HG02642 (cell line): Measurements from ENCODE around the gene SMAD3.

ENCODE experiments used
- ATAC-seq: cut with Tn5 transposase; IDR thresholded peaks from one replicate; pipeline ENCODE4 v1.9.1; 2021; ENCODE audit warnings: mild to moderate bottlenecking; ENCODE audit not compliant: unreplicated experiment, poor library complexity

SMAD3 gene

DNA sequence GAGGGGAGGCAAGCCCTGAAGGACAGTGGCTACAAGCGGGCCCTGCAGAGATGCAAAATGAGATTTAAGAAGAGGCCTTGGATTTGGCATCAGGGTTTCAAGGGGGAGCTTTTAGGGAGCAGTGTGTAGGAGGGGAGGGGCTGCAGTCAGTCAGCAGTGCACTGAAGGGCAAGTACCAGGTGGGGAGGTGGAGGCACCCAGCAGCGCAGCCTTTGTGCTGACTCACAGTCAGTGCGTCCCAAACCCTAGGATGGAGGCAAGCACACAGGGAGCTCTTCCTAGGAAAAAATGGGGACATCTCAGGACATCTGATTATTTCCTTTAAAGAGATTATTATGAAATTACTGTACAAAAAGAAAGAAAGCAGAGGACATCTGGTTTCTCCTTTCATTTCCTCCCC is 109.0 kb downstream of the SMAD3 start:
- no peak for ATAC-seq

DNA sequence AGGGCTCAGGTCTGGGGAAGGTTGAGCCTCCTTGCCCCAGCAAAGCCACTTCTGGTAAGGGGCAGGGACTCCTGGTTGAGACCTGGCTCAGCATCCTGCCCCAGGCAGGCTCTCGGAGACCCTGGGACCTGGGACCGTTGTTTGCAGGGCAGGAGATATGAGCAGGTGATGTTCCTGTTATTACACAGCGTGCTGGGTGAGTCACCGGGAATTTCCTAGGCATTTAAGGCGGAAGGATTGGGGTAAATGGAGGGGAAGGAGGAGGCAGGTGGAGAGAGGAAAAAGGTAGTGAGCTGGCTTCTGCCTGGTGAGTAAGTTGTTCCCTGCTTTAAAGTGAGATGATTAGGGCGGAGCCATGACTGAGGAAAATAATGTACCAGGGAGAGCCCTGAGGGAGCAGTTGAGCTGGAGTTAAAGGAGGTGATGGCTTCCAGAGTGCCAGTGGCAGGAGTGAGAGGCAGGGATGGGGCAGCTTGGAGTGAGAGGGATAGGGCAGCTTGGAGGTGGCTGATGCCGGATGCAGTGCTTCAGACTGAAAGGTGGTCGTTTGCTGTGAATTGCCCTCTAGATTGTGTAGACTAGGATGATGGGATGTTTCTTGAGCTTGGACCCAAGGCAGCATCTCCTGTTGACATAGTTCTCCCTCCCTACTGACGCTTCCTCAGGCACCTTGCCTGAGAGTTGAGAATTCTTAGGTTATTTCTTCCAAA is 109.6 kb downstream of the SMAD3 start:
- ATAC-seq = no peak

DNA sequence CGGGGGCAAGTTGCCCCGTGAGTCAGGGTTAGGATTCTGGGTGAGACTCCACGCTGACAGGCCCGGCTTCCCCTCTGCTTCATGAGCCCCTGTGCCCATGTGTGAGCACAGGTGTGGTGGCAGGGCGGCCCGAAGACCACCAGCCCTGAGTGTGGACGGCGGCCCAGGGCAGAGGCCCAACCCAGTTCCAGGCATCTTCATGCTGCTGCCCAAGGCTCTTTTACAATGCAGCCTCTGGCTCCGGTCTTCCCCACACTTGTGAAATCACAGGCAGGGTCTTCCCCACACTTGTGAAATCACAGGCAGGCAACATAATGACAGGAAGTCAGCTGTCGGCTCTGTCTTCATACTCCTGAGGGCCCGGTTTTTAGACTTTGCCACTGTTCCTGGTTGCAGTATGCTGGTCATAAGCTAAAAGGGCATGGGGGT is 110.3 kb downstream of the SMAD3 start:
- no peak for ATAC-seq

DNA sequence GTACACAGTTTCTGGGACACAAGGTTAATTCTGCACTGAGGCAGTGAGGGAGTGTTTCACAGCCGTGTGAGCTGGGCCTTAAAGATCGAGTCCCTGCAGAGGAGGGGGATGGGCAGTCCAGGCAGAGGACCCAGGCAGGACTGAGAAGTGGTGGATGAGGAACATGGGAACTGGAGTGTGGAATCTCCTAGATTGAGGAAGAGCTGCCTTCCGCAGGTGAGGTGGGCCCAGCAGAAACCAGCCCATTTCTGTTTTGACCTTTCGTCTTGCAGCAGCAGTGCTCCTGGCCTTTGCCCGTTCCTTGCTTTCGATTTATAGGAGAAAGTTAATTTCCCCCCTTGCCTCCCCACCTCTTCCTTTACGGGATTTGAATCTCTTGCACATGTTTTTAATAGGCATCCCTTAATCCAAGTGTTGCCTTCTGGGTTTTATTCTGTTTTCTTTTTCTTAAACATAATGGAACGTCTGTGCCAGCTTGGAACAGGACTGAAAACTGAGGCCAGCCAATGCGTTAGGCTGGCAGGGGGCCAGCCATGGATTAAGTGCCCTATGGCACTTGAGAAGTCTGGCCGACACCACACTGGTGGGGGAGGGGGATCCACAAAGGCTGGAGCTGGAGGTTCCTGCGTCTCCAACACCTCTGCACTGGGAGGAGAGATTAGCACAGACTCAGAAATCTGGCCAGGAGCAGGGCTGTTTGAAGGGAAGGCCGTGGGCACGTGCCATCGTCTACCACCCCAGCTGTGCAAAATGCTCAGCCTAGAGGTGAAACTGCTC is 111.0 kb downstream of the SMAD3 start:
- ATAC-seq = no peak

DNA sequence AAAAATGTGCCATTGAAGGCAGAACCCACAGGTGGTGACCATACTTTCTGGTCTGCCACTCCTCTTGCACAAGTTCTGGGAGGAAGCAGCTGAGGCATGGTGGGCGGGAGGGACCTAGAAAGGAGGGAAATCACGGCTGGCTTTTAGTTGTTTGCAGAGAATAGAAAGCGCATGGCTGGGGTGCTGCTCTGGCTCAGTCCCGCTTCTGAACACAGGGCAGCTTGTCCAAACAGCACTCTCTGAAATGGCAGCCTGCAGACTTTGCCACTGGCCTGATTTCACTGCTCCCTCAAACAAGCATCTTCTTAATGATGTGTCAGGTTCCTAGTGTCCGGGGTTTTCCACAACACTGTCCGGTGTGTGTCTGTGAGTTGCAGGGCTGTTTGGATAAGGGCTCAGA is 112.3 kb downstream of the SMAD3 start:
- ATAC-seq = no peak

DNA sequence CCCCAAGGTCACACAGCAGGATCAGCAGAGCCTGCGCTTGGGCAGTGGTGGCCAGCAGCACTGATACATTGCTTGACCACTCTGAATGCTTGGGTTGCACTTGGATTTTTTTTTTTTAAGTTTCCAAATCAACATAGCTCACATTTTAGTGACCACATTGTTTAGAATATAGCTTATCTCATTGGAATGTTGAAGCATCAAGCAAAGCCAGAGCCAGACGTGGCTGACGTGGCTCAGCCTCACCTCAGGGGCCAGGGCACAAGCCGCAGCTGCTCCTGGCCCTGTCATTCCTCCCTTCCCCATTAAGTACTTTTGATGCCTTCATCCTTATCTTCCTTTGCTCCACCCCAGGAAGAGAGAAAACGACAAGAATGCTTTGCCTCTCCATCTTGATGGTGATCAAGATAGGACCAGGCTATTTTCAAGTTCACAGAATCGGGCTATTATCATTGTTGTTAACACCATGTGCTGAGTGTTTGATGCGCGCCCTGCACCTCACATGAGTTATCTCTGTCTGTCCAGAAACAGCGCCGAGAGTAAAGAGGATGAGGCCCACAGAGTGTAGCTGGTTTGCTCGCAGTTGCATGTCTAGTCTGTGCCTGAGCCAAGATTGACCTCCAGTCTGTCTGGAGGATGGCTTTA is 113.3 kb downstream of the SMAD3 start:
- no peak for ATAC-seq

DNA sequence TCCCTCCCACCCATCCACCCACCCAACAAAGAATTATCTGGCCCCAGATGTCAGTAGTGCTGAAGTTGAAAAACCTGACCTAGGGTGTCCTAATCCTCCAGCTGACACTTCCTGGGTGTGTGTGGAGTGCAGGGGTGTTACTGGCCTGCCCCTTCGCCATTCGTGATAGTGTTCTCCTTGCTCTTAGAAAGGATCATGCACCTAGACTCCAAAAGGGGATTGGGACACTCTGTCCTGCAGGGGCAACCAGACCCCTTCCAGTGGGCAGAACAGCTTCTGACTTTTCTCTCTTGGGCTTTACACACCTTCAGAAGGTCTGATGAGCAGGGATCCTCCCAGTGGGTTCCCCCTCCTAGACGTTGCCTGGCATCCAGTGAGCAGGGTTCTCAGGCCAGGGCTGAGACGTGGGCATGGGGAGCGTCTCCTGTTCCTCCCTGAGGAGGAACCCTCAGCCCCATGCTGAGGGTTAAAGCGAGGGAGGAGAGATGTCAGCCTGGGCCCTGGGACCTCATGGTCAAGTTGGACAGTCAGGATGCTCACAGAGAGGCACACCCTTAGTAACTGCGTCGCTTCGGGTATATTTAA is 114.1 kb downstream of the SMAD3 start:
- ATAC-seq = no peak

DNA sequence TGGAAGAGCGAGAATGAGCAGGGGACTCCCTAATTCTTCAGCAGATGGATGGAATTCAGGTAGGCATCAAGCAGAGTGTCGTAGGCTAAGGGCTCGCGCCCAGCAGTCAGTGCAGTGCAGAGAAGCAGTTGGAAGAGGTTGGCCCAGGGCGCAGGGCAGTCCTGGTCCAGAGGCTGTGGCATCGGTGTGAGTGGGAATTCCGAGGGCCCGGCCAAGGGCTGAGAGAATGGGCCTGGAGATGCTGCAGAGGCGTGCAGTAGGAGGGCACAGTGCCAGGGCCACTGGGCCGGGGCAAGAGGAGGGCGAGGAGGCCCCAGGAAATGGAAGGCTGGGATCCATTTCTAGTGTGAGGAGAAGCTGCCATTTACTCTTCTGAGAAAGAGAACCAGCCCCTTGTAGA is 114.6 kb downstream of the SMAD3 start:
- no peak for ATAC-seq

DNA sequence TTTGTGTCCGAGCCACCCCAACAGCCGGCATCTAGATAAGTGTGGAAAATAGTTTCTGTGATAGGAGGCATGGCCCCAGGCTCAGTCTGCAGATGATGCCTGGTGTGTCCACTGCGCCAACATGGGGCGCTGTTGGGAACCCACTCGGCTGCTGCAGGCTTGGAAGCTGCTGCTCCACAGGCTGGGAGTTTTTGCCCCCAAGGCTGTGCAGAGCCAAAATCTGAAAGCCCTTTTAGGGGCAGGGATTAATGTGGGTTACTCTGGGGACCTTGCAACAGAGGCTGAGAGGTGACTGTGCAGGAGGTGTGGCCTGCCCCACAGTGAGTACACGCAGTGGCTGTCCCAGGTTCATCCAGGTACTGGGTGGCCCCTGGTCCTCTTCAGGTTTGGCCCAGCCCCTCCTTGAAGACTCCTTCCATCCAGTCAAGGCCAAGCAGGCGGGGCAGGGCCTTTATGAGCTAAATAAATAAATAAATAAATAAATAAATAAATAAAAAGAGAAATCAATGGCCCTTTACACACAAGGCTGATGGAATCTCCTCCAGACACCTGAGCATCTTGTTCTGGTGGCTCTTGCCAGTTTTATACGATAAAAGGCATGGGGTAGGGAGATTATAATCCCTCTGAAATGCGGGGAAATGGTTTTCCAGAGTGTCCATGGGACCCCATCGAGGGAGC is 115.3 kb downstream of the SMAD3 start:
- no peak for ATAC-seq

DNA sequence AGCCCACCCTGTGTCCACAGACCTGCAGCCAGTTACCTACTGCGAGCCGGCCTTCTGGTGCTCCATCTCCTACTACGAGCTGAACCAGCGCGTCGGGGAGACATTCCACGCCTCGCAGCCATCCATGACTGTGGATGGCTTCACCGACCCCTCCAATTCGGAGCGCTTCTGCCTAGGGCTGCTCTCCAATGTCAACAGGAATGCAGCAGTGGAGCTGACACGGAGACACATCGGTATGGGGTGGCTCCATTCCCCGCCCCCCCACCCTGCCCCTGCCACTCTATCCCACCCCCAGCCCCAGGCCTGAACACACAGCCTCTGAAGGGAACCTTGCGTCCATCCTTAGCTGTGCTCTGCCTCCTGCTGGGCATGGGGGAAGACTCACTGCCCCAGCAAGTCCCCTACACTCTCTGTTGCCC is 115.8 kb downstream of the SMAD3 start:
- ATAC-seq = no peak

DNA sequence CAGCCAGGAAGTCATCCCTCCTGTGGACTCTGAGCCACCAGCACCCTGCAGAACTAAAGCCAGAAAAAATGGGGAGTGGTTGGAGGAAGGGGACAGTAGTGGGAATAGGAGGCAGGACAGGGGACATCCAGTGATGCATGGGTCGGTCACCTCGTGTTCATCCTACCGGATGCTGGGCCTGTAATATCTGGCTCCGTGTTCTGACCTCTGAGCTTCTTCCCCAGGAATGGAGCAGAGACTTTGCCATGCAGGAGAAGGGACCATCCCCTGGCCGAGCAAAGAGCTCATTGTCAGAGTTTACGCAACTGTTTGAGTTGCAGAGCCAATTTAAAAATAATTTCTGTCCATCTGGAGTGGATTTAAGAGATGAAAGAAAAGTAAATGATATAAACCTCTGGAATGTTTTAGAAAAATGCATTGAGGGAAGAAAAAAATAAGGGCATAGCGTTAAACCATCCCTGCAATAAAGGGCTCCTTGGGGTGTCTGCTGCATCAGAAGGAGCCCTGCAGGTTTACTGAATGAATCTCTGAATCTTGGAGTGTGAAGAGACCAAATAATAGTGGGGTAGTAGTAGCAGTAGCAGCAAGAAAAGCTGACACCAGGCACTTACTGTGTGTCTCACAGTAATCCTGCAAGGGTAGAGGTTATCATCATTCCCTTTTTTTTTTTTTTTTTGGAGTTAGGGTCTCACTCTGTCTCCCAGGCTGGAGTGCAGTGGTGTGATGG is 118.2 kb downstream of the SMAD3 start:
- no peak for ATAC-seq

DNA sequence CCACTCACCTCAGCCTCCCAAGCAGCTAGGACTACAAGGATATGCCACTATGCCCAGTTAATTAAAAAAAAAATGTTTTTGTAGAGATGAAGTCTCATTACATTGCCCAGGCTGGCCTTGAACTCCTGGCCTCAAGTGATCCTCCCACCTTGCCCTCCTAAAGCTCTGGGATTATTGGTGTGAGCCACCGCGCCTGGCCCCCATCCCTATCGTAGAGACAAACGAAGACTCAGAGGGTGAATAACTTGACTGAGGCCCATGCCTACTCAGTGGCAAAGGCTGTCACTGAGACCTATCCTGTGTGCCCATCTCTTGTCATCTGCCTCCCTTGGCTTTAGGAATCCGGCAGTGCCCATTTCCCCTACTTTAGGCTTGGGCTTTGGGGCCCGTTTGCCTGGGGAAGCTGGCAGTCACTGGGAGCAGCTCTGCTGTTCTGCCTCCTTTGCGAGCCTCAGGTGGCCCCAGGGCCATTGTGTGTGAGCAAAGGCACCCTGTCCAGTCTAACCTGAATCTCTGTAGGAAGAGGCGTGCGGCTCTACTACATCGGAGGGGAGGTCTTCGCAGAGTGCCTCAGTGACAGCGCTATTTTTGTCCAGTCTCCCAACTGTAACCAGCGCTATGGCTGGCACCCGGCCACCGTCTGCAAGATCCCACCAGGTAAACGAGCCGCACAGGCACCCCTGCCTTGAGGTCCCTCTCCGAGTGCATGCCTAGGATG is 119.0 kb downstream of the SMAD3 start:
- ATAC-seq = no peak

DNA sequence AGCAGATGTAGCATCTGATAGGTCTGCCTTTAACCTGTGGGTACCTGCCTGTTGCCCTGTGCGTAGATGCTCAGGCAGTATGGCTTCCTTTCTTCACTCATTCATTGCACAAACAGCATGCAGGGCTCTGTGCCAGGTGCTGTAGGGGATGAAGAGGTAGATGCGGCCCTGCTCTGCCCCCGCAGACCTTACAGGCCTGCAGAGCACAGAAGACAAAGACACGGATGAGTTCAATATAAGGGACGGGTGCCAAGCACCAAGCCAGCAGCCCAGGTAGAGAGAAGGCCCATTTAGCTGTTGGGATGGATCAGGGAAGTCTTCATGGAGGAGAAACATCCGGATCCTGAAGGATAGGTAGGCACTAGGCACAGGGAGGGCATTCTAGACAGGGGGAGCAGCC is 119.6 kb downstream of the SMAD3 start:
- no peak for ATAC-seq

DNA sequence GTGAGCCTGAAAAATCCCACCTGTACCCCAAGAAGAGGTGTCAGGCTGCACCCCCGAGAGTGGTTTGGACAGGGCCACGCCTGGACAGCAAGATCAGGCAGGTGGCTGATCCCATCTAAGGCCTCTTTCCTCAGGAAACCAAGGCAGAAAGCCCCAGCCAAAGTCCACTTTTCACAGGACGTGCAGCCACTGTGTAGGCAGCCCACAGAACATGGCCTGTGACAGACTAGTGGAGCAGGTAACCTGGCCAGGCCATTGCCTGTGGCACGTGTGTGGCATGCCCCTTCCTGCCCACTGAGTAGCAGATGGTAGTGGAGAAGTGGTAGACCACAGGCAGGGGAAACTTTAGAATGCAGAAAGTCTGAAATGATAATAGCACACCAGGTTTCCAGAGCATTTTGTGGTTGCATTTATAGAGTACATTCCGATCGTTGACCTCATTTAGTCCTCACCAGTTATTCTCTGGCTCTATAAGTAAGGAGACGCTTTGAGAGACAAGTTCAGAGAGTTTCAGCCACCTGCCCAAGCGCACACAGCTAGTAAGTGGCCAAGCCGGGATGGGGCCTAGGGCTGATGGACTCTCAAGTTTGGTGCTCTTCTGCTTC is 120.3 kb downstream of the SMAD3 start:
- no peak for ATAC-seq

DNA sequence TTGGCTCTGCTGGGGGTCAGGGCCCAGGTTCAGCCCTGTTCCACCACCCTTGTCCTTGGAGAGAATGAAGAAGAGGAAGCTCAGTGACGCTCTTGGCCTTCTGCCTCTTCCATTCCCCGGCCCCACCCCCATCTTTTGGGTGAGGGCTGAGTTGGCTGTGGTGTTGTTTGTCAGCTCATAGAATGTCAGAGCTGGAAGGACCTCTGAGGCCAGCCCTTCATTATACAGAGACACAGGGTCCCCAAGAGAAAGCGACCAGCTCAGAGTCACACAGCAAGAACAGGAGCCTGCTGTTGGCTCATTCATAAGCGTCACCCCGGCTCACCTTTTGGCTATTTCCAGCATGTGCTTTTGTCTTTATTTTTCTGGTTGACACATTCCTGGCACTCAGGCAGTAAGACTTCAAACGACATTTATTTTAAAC is 120.8 kb downstream of the SMAD3 start:
- no peak for ATAC-seq

DNA sequence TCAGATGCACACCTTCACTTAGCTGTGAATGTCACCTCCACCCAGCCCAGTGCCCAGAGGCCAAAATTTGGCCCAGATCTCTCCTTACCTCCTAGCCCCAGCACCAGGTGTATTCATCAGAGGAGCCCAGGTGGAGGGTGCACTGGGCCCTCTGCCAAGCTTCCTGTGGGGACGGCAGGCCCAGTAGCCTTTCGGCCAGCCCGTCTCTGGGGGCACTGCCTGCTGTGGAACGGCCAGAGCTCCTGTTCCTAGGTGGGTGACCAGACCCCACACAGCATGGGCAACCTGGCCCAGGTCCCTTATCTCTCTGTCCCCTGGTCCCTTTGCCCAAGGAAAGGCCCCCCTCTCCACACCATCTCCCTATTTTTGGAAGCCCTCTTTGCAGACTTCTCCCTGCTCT is 121.3 kb downstream of the SMAD3 start:
- ATAC-seq = no peak

DNA sequence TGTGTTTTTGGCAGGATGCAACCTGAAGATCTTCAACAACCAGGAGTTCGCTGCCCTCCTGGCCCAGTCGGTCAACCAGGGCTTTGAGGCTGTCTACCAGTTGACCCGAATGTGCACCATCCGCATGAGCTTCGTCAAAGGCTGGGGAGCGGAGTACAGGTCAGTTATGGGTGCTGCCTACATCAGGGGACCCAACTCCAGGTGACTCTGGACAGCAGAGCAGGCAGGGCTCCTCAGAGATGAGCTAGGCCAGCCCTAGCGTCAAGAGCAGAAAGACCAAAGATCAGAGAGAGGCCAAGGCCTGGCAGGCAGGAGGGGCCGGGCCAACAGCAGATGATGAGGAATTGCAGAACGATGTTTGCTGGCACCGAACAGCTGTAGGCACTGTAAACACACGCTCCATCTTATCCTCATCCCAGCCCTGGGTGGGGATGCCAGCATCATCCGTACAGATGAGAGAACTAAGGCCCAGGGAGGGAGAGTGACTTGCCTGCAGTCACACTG is 122.0 kb downstream of the SMAD3 start:
- no peak for ATAC-seq

DNA sequence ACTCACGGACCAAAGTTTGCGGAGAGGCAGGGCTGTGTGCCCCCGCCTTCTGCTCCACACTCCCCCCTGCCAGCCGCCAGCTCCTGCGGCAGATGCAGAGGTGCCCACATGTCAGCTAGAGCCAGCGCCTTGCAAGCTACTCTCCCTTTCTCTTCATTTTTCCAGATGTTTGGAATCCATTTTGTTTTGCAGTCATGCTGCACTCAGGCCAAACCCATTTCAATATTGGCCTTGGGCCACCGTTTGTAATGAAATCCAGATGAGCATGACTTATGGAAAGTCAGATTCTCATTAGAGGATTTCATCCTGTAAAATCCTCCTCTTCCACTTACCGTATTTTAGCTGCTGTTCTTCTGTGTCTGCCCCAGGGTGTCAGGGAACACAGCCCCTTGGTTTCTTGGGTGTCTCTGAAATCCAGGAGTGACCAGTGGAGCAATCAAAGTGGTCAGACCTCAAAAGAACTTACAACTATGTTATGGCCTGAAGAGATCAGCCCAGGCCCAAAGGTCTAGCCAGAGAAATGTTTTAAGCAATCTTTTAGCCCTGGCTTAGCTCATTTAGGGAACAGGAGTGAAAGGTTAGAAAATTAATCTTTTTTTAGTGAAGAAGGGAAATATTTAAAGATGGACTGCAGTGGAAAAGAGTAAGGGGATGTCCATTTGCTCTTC is 123.3 kb downstream of the SMAD3 start:
- ATAC-seq = no peak
